ENCODE measurements around the gene AK9.

DNA sequence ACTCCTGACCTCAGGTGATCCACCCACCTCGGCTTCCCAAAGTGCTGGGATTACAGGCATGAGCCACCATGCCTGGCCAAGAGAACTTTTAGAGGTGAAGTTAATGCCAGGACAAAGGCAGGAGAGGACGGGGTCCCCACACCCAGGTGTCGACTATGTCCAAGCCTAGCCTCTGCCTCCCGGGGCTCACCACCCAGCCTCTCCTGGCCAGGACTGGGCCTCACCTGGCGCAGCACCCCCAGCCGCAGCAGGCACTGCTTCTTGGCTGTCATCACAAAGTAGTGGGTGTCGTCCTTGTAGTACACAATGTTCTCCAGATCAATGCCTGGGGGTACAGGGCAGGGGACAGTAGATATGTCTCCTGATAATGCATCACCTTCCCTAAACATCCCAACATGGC, 239.6 kb downstream of the AK9 start:
- TF ChIP-seq, protein P1, sequence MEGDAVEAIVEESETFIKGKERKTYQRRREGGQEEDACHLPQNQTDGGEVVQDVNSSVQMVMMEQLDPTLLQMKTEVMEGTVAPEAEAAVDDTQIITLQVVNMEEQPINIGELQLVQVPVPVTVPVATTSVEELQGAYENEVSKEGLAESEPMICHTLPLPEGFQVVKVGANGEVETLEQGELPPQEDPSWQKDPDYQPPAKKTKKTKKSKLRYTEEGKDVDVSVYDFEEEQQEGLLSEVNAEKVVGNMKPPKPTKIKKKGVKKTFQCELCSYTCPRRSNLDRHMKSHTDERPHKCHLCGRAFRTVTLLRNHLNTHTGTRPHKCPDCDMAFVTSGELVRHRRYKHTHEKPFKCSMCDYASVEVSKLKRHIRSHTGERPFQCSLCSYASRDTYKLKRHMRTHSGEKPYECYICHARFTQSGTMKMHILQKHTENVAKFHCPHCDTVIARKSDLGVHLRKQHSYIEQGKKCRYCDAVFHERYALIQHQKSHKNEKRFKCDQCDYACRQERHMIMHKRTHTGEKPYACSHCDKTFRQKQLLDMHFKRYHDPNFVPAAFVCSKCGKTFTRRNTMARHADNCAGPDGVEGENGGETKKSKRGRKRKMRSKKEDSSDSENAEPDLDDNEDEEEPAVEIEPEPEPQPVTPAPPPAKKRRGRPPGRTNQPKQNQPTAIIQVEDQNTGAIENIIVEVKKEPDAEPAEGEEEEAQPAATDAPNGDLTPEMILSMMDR (IDR thresholded peaks at IDR 0.05) = no peak
- TF ChIP-seq POLR2A (IDR thresholded peaks at IDR 0.05) (no peak), POLR2AphosphoS5 (IDR thresholded peaks at IDR 0.05) (no peak), EP300 (IDR thresholded peaks at IDR 0.05) (no peak)
